Measurements from ENCODE around the gene NUDT1. TPM values are rescaled to one million over a fixed set of nuclear protein-coding genes. Genes with fewer than 3 reads are reported as not detected.

Gene NUDT1
- total RNA-seq, 1 experiment from 2014 or later, result 47.4 TPM

GRCh38 chr7:2222516-2222915, 19.5 kb upstream of the NUDT1 start:
- no peak for ATAC-seq
- RAD21 ChIA-PET (ENCODE audit: low non-redundant PET in 1 of 2, low total read pairs in 2 of 2, uncharacterized antibody in 2 of 2, unreplicated experiment in 2 of 2), result no interaction called here
- Histone ChIP-seq H4K20me1 (ENCODE audit: insufficient read depth) (no peaks in the 10 kb centered on the region), H3K4me2 (ENCODE audit: low read length) (no peak overlapping the region), H3K4me1 (ENCODE audit: control insufficient read depth in 1 of 2, insufficient read depth in 2 of 2, low read length in 2 of 2) (peaks cover 0 to 17% of the 10 kb centered on the region in 2 experiments; a peak in 2 of 4 replicates), H3K27me3 (ENCODE audit: insufficient read depth, low read length) (no peaks in the 10 kb centered on the region), H3K79me2 (ENCODE audit: insufficient read depth, low read length) (peaks cover 37% of the 10 kb centered on the region), H3K9me2 (ENCODE audit: insufficient read depth) (no peaks in the 10 kb centered on the region), H3K9ac (ENCODE audit: low read length) (no peak overlapping the region), H3K9me3 (ENCODE audit: control insufficient read depth in 1 of 2, insufficient read depth in 1 of 2, low read depth in 1 of 2, low read length in 2 of 2) (no peaks in the 10 kb centered on the region), H3K36me3 (ENCODE audit: control insufficient read depth in 1 of 2, insufficient read depth in 2 of 2, low read length in 2 of 2) (peaks cover 4 to 22% of the 10 kb centered on the region in 2 experiments; a peak in 2 of 4 replicates), H2AFZ (ENCODE audit: low read depth, low read length, poor library complexity, severe bottlenecking) (no peak overlapping the region), H3K4me3 (replicated peaks in 1 of 2; ENCODE audit: low read depth in 1 of 2, low read length in 2 of 2) (no peak overlapping the region), H3K27ac (ENCODE audit: low read depth, low read length) (no peak overlapping the region)
- TF ChIP-seq, protein P1, sequence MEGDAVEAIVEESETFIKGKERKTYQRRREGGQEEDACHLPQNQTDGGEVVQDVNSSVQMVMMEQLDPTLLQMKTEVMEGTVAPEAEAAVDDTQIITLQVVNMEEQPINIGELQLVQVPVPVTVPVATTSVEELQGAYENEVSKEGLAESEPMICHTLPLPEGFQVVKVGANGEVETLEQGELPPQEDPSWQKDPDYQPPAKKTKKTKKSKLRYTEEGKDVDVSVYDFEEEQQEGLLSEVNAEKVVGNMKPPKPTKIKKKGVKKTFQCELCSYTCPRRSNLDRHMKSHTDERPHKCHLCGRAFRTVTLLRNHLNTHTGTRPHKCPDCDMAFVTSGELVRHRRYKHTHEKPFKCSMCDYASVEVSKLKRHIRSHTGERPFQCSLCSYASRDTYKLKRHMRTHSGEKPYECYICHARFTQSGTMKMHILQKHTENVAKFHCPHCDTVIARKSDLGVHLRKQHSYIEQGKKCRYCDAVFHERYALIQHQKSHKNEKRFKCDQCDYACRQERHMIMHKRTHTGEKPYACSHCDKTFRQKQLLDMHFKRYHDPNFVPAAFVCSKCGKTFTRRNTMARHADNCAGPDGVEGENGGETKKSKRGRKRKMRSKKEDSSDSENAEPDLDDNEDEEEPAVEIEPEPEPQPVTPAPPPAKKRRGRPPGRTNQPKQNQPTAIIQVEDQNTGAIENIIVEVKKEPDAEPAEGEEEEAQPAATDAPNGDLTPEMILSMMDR (IDR thresholded peaks at IDR 0.05 in 2 of 3, conservative IDR thresholded peaks at IDR 0.05 in 1 of 3; ENCODE audit: borderline replicate concordance in 1 of 3, insufficient read depth in 1 of 3, low read depth in 2 of 3, low read length in 2 of 3), result no peak
- TF ChIP-seq POLR2AphosphoS5 (IDR thresholded peaks at IDR 0.05; ENCODE audit: low read depth, low read length), result no peak
- no peak for TF ChIP-seq ZNF274 (IDR thresholded peaks at IDR 0.05; ENCODE audit: low read depth, low read length)
- TF ChIP-seq ZBTB33 (IDR thresholded peaks at IDR 0.05; ENCODE audit: extremely low read depth, insufficient replicate concordance, low read length), result no peak
- no peak for TF ChIP-seq MAX (IDR thresholded peaks at IDR 0.05)
- no peak for TF ChIP-seq FOSL1 (IDR thresholded peaks at IDR 0.05; ENCODE audit: low read depth)
- no peak for TF ChIP-seq POLR2A (IDR thresholded peaks at IDR 0.05; ENCODE audit: borderline replicate concordance, extremely low read depth, insufficient read depth, insufficient read length)
- no peak for TF ChIP-seq EZH2phosphoT487 (IDR thresholded peaks at IDR 0.05; ENCODE audit: borderline replicate concordance)
- no peak for TF ChIP-seq EGR1 (IDR thresholded peaks at IDR 0.05; ENCODE audit: low read depth)
- TF ChIP-seq YY1 (IDR thresholded peaks at IDR 0.05; ENCODE audit: extremely low read depth, insufficient replicate concordance, low read depth, low read length), result no peak
- TF ChIP-seq CEBPB (IDR thresholded peaks at IDR 0.05; ENCODE audit: low read depth), result no peak
- no peak for TF ChIP-seq SRF (IDR thresholded peaks at IDR 0.05; ENCODE audit: low read depth)
- no peak for TF ChIP-seq ZFX (IDR thresholded peaks at IDR 0.05)
- TF ChIP-seq ELF1 (IDR thresholded peaks at IDR 0.05; ENCODE audit: borderline replicate concordance, low read depth), result no peak
- TF ChIP-seq EZH2 (IDR thresholded peaks at IDR 0.05), result no peak
- TF ChIP-seq, protein P2, sequence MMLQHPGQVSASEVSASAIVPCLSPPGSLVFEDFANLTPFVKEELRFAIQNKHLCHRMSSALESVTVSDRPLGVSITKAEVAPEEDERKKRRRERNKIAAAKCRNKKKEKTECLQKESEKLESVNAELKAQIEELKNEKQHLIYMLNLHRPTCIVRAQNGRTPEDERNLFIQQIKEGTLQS (IDR thresholded peaks at IDR 0.05), result no peak
- no TSS peak for BruUV-seq (replicated peaks)
- CTCF ChIA-PET, result no interaction called here
- POLR2A ChIA-PET, result no interaction called here
- intact Hi-C loops (cut with micrococcal nuclease), result no loop called here
- no peak for DNase-seq (ENCODE audit: low read depth, low spot score)
